Measurements from ENCODE around the gene ALMS1. TPM values are rescaled to one million over a fixed set of nuclear protein-coding genes. Genes with fewer than 3 reads are reported as not detected.
A peak's percentile ranks its signal among the peaks of the same experiment; 100 is the strongest.
"Not testable (repeated sequence)": the region's sequence is repeated elsewhere in the genome, so short reads cannot be mapped to it uniquely, and the experiment has no call there.

ALMS1 gene
- total RNA-seq, 1 donor from 2014 or later, result 21.5 TPM

DNA sequence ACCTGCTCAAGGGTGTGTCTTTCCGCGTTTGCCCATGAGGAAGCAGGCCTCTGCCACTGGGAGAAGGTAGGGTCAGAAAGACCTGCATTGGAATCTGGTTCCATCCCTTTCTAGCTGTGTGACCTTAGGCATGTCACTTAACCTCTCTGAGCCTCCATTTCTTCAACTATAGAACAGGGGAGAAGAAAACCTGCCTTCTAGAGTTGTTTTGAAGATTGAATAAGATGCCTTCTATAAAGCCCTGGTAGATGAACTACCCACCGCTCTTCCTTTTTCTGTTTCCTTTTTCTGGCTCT lies 256.1 kb downstream of the ALMS1 start:
- no peak for DNase-seq (ENCODE audit: low spot score)
- peaks cover 28% of the 10 kb centered on the region for H3K4me1 Mint-ChIP-seq (ENCODE audit: unreplicated experiment)
- H3K9me3 Mint-ChIP-seq (ENCODE audit: unreplicated experiment), result peaks cover 13% of the 10 kb centered on the region
- TF ChIP-seq, protein P1, sequence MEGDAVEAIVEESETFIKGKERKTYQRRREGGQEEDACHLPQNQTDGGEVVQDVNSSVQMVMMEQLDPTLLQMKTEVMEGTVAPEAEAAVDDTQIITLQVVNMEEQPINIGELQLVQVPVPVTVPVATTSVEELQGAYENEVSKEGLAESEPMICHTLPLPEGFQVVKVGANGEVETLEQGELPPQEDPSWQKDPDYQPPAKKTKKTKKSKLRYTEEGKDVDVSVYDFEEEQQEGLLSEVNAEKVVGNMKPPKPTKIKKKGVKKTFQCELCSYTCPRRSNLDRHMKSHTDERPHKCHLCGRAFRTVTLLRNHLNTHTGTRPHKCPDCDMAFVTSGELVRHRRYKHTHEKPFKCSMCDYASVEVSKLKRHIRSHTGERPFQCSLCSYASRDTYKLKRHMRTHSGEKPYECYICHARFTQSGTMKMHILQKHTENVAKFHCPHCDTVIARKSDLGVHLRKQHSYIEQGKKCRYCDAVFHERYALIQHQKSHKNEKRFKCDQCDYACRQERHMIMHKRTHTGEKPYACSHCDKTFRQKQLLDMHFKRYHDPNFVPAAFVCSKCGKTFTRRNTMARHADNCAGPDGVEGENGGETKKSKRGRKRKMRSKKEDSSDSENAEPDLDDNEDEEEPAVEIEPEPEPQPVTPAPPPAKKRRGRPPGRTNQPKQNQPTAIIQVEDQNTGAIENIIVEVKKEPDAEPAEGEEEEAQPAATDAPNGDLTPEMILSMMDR (IDR thresholded peaks at IDR 0.05; ENCODE audit: unreplicated experiment), result no peak
- no peak overlapping the region for H3K27ac Mint-ChIP-seq (ENCODE audit: unreplicated experiment)
- peaks cover 9% of the 10 kb centered on the region for H3K27me3 Mint-ChIP-seq (ENCODE audit: unreplicated experiment)
- H3K4me3 Mint-ChIP-seq (ENCODE audit: unreplicated experiment), result peak overlapping the region; percentile 14
- peaks cover 23% of the 10 kb centered on the region for H3K36me3 Mint-ChIP-seq (ENCODE audit: low read depth, unreplicated experiment)

DNA sequence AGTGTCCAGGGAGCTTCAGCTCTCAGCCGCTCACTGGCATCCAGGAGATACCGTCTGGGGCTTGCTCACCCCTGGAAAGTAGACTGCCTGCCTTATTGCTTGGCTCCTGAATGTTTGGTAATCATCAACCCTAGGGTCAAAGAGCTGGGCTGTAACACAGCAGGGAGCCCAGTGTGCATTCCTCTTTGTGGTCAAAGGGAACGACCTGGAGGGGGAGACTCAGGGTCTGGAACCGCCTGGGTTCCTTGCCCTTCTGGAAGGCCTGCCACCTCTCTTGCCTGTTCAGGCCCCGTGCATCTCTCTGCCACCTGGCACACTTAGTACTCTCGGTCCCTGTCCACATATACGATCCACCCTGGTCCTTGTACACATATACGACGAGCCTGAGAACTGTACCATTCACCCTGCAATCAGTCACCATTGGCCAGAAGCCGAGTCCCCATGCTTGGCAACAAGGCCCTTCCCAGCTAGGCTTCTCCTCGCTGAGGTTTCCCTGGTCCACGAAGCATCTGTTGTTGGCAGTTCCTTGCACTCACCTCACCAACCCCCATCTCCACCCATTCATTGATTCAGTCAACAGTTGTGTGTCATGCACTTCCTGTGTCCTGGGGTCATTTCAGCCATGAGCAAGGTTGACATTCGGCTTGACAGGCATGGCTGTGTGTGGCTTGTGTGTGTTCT lies 256.8 kb downstream of the ALMS1 start, which contains the start of gene NAT8:
Gene NAT8, minus strand, starts transcription at position 85 of the 681 bp plus-strand sequence. CDS start 794 bp downstream, outside the sequence.
- Mint-ChIP-seq H3K4me1 (ENCODE audit: unreplicated experiment) (peaks cover 28% of the 10 kb centered on the region), H3K4me3 (ENCODE audit: unreplicated experiment) (peak within 1 kb of the TSS; percentile 57), H3K27ac (ENCODE audit: unreplicated experiment) (peak within 1 kb of the TSS; percentile 94), H3K36me3 (ENCODE audit: low read depth, unreplicated experiment) (peaks cover 21% of the 10 kb centered on the region), H3K9me3 (ENCODE audit: unreplicated experiment) (peaks cover 16% of the 10 kb centered on the region), H3K27me3 (ENCODE audit: unreplicated experiment) (peaks cover 9% of the 10 kb centered on the region)
- TF ChIP-seq, protein P1 (IDR thresholded peaks at IDR 0.05; ENCODE audit: unreplicated experiment), result no peak
- no peak for DNase-seq (ENCODE audit: low spot score)

DNA sequence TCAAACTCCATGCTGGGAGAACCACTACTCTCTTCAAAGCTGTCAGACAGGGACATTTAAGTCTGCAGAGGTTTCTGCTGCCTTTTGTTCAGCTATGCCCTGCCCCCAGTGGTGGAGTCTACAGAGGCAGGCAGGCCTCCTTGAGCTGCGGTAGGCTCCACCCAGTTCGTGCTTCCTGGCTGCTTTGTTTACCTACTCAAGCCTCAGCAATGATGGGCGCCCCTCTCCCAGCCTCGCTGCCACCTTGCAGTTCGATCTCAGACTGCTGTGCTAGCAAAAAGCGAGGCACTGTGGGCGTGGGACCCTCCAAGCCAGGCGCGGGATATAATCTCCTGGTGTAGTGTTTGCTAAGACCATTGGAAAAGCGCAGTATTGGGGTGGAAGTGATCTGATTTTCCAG lies 262.1 kb downstream of the ALMS1 start:
- H3K27me3 Mint-ChIP-seq (ENCODE audit: unreplicated experiment); H3K4me3 Mint-ChIP-seq (ENCODE audit: unreplicated experiment); H3K27ac Mint-ChIP-seq (ENCODE audit: unreplicated experiment); H3K9me3 Mint-ChIP-seq (ENCODE audit: unreplicated experiment); DNase-seq (ENCODE audit: low spot score): not testable (repeated sequence)
- Mint-ChIP-seq H3K4me1 (ENCODE audit: unreplicated experiment) (peaks cover 20% of the 10 kb centered on the region), H3K36me3 (ENCODE audit: low read depth, unreplicated experiment) (peaks cover 15% of the 10 kb centered on the region)

DNA sequence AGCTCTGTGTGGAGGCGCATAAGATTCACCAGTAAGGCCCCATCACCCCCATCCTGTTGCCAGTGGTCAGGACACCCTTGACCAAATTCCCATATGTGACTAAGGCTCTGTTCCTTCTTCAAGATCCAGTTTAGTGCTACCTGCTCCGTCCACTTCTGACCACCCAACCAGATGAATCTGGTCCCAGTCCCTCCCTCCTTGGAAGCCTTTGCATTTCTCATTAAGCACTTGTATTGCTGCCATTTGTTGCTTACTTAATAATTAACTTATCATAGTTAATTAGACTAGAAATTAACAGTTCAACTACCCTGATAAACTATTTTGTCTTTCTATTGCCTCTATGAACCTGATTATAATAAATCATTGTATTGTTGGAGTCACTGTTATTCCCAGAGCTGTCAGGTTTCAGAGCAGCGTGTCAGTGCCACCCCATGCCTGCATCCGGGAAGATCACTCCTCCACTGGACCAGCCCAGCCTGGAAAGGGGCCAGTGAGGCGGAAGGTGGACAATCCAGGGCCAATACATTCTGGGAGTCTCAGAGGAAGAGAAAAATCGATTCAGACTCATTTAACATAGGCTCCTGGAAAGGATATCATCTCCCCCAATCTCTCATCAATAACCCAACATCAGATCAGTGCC lies 266.1 kb downstream of the ALMS1 start:
- Mint-ChIP-seq H3K4me1 (ENCODE audit: unreplicated experiment) (no peaks in the 10 kb centered on the region), H3K4me3 (ENCODE audit: unreplicated experiment) (no peak overlapping the region), H3K9me3 (ENCODE audit: unreplicated experiment) (peaks cover 3% of the 10 kb centered on the region), H3K27me3 (ENCODE audit: unreplicated experiment) (no peaks in the 10 kb centered on the region), H3K27ac (ENCODE audit: unreplicated experiment) (no peak overlapping the region), H3K36me3 (ENCODE audit: low read depth, unreplicated experiment) (peaks cover 7% of the 10 kb centered on the region)
- DNase-seq (ENCODE audit: low spot score), result no peak
- TF ChIP-seq, protein P1 (IDR thresholded peaks at IDR 0.05; ENCODE audit: unreplicated experiment), result no peak

DNA sequence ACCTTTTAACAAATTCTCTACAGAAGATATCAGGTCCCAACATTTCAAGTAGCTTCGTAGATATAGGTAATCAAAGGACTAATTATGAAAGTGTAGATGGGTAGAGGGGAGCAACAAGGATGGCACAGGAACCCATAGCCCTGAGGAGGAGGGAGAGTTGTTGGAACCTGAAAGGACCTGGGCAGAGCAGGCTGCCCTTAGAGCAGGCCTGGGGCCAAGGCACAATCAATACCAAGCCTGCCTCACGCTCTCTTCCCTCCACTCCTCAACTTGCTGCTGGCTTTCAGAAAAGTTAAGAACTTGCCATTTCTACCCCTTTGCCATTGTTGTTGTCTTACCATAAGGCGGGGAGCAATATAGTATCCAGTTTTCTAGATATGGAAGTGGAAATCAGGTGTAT lies 266.7 kb downstream of the ALMS1 start:
- no peak for DNase-seq (ENCODE audit: low spot score)
- TF ChIP-seq, protein P1 (IDR thresholded peaks at IDR 0.05; ENCODE audit: unreplicated experiment), result no peak
- no peaks in the 10 kb centered on the region for H3K9me3 Mint-ChIP-seq (ENCODE audit: unreplicated experiment)
- no peak overlapping the region for H3K27ac Mint-ChIP-seq (ENCODE audit: unreplicated experiment)
- H3K27me3 Mint-ChIP-seq (ENCODE audit: unreplicated experiment), result no peaks in the 10 kb centered on the region
- no peak overlapping the region for H3K4me3 Mint-ChIP-seq (ENCODE audit: unreplicated experiment)
- no peaks in the 10 kb centered on the region for H3K4me1 Mint-ChIP-seq (ENCODE audit: unreplicated experiment)
- peaks cover 7% of the 10 kb centered on the region for H3K36me3 Mint-ChIP-seq (ENCODE audit: low read depth, unreplicated experiment)

Measured in endothelial cell (in vitro differentiated cells).